Ovary (tissue), 9 donors: ENCODE measurements around the gene CALM1. TPM values are rescaled to one million over a fixed set of nuclear protein-coding genes. Genes with fewer than 3 reads are reported as not detected.

Experiments used
- DNase-seq, 5 donors: peaks; one replicate each; pipeline ENCODE4 v3.0.0-alpha.2; 2019 to 2020
- H3K27ac ChIP-seq, 2 donors: fragments of 200-600 bp; one replicate each; pipeline versions ENCODE4 v1.5.1 to v1.8.0; 2019 to 2022
- H3K27me3 ChIP-seq: fragments of 200-600 bp; one replicate; pipeline ENCODE4 v1.8.0; 2022
- H3K36me3 ChIP-seq: fragments of 200-600 bp; sonication (generic); one replicate; pipeline ENCODE4 v1.5.1; 2019
- H3K4me1 ChIP-seq: one replicate; pipeline ENCODE4 v1.8.1; 2013; ENCODE audit warnings: mild to moderate bottlenecking, moderate library complexity; ENCODE audit not compliant: insufficient read depth
- H3K4me3 ChIP-seq: fragments of 200-600 bp; sonication (generic); one replicate; pipeline ENCODE4 v1.5.1; 2017
- H3K9me3 ChIP-seq, 2 donors: fragments of 200-600 bp in 1 of 2; sonication (generic) in 1 of 2; one replicate each; pipeline versions ENCODE4 v1.5.1 to v1.8.1; 2013 to 2019; ENCODE audit warnings: mild to moderate bottlenecking in 1 of 2, moderate library complexity in 1 of 2
- CTCF ChIP-seq, 3 donors: fragments of 450-650 bp in 2 of 3; fragments of 200-600 bp in 1 of 3; IDR thresholded peaks; one replicate each; pipeline versions ENCODE4 v1.5.1 to v1.8.0; 2016 to 2022; ENCODE audit warnings: antibody characterized with exemption in 3 of 3, mild to moderate bottlenecking in 1 of 3
- EP300 ChIP-seq: sonication (generic); formaldehyde crosslinking; IDR thresholded peaks from one replicate; pipeline ENCODE4 v1.6.1; 2017; ENCODE audit warnings: antibody characterized with exemption
- POLR2A ChIP-seq: fragments of 450-650 bp; IDR thresholded peaks from one replicate; pipeline ENCODE4 v1.6.1; 2017; ENCODE audit warnings: antibody characterized with exemption, mild to moderate bottlenecking, moderate library complexity
- WGBS, 3 donors: extraction: QIAGEN DNeasy Blood & Tissue Kit in 1 of 3; methylation state at CpG; one replicate each; pipeline versions ENCODE4 v1.1.5 to v1.1.7; 2013 to 2017; 5-methylcytosine and 5-hydroxymethylcytosine counted together
- intact Hi-C, 4 donors: fragments of 100-400 bp; cut with DNase I; formaldehyde crosslinking; loops; one replicate each; pipeline versions ENCODE4 v1.11.0 to v1.15.1; 2022 to 2023
- polyA plus RNA-seq, 2 donors: library from polyadenylated mRNA; stranded (reverse); fragments of 200-250 nt in 1 of 2; fragments of 350-450 nt in 1 of 2; fragmentation: Illumina TruSeq in 1 of 2; extraction: RNeasy Lipid Tissue Mini Kit (QIAGEN cat#74804) in 1 of 2; gene quantifications; one replicate each; pipeline ENCODE4 v1.2.3, GENCODE V29; 2013 to 2014
- total RNA-seq, 7 donors: library from RNA; depleted of rRNA in 2 of 7; stranded (reverse); fragments of >200 nt in 2 of 7; fragmentation: NEBNext Ultra II Directional in 3 of 7; extraction: Animal tissue kit (Norgen Biotek cat#: 25700) in 3 of 7; gene quantifications; one replicate each; pipeline versions ENCODE4 v1.1.0 to v1.2.4, GENCODE V29; 2016 to 2023
- donor health status: DM: no; HTN: no; CAD: no; lungs with moderate emphysema.
- donor health status: DM: no; HTN: no; CAD: no.
- donor health status: Bipolar disorder and iron deficiency.
- donor health status: DM: yes; HTN: yes; CAD: no.
- donor health status: DM: no; HTN: no; CAD: no.
- donor health status: DM: yes; HTN: yes; CAD: no.

Gene CALM1
- total and polyA plus RNA-seq, 9 donors = 122 to 514 (median 225) TPM

DNA sequence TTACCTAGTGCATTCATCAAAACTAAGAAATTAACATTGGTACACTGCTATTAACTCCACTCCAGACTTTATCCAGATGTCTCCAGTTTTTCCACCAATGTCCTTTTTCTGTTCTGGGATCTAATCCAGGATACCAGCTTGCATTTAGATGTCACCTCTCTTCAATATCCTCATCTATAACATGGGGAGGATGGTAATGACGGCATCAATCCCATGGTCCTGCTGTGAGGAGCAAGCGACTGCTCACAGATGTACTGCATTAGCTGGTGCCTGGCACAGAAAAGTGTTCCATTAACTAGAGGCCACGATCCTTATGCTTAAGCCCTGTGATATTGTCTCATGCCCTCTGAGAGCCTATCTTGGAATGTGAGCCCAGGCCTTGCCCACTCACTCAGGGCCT, 53.8 kb downstream of the CALM1 start:
- DNase-seq = no peak
- 90 to 93% (median 90%) methylated on average over 3 of the region's 3 CpGs for WGBS, 3 donors
- no peak overlapping the region for H3K27ac ChIP-seq
- no peaks in the 10 kb centered on the region for H3K27me3 ChIP-seq
- H3K36me3 ChIP-seq = no peaks in the 10 kb centered on the region
- H3K4me1 ChIP-seq = no peaks in the 10 kb centered on the region
- H3K4me3 ChIP-seq = no peak overlapping the region
- TF ChIP-seq EP300 = no peak
- H3K9me3 ChIP-seq = no peaks in the 10 kb centered on the region
- intact Hi-C loops = no loop called here

DNA sequence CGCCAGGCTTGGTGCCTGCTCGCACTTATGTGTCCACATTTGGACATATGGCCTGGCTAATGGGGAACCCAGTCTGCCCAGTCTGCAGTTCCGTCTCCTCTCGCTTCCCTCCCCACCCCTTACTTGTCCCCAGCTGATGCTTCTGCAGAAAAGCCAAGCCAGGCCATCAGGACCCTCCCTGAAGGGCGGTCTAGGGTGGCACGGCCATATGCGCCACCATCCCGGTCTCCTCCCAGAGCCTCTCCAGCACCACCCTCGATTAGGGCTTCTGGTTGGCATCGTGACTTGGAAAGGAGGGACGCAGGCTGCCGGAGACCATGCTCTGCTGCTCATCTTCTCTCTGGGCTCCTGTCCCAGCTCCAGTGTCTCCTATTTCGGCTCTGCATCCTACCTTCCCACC, 54.6 kb downstream of the CALM1 start:
- H3K27ac ChIP-seq = no peak overlapping the region
- no peak for TF ChIP-seq POLR2A
- TF ChIP-seq CTCF (IDR thresholded peaks at IDR 0.05) = no peak
- TF ChIP-seq EP300 = no peak
- H3K9me3 ChIP-seq = no peaks in the 10 kb centered on the region
- H3K27me3 ChIP-seq = no peaks in the 10 kb centered on the region
- intact Hi-C loops = no loop called here
- no peaks in the 10 kb centered on the region for H3K36me3 ChIP-seq
- H3K4me3 ChIP-seq = no peak overlapping the region
- DNase-seq = no peak
- H3K4me1 ChIP-seq = no peaks in the 10 kb centered on the region
- 94 to 97% (median 95%) methylated on average over 13 of the region's 13 CpGs for WGBS, 3 donors

- no peak for DNase-seq
- Histone ChIP-seq H3K27me3 (no peaks in the 10 kb centered on the region), H3K9me3 (no peaks in the 10 kb centered on the region), H3K27ac (no peak overlapping the region), H3K36me3 (no peaks in the 10 kb centered on the region), H3K4me1 (no peaks in the 10 kb centered on the region), H3K4me3 (no peak overlapping the region)
- intact Hi-C loops = no loop called here
- no peak for TF ChIP-seq CTCF (IDR thresholded peaks at IDR 0.05)
- TF ChIP-seq EP300 = no peak
- TF ChIP-seq POLR2A = no peak
- 84 to 94% (median 93%) methylated on average over 4 of the region's 4 CpGs for WGBS, 3 donors
Observed at GRCh38 chr14:90451961-90452360, 55.1 kb downstream of the CALM1 start.

DNA sequence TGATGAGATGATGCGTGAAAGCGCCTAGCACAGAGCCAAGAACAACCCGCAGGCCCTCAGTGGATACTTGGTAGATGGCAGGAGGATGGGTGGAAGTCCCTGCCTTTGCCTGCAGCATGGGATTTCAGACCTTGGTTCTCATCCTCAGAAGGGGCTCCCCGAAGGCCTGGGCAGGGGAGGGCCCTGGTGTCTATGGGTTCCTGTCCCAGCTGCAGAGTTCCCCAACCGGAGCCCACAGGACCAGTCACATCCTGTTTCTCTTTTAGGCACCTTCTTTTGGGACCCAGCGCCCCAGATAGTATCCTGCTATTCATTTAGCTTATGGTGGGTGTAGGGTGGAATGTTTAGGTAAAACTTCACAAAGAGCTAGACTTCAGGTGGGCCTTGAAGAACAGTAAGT, 55.5 kb downstream of the CALM1 start:
- WGBS, 3 donors = 93 to 96% (median 94%) methylated on average over 6 of the region's 6 CpGs
- no peaks in the 10 kb centered on the region for H3K4me1 ChIP-seq
- no peaks in the 10 kb centered on the region for H3K36me3 ChIP-seq
- no peak overlapping the region for H3K4me3 ChIP-seq
- no peaks in the 10 kb centered on the region for H3K27me3 ChIP-seq
- no peak overlapping the region for H3K27ac ChIP-seq
- intact Hi-C loops = no loop called here
- TF ChIP-seq CTCF (IDR thresholded peaks at IDR 0.05) (no peak), POLR2A (no peak), EP300 (no peak)
- no peak for DNase-seq
- H3K9me3 ChIP-seq = no peaks in the 10 kb centered on the region

GRCh38 chr14:90453401-90453951, 56.6 kb downstream of the CALM1 start:
- TF ChIP-seq POLR2A (no peak), EP300 (no peak), CTCF (IDR thresholded peaks at IDR 0.05) (no peak)
- 36 to 51% (median 49%) methylated on average over 17 to 18 of the region's 18 CpGs for WGBS, 3 donors

More at GRCh38 chr14:90453401-90453951, 56.6 kb downstream of the CALM1 start:
- Histone ChIP-seq H3K4me1 (no peaks in the 10 kb centered on the region), H3K27me3 (no peaks in the 10 kb centered on the region), H3K27ac (no peak overlapping the region), H3K4me3 (no peak overlapping the region), H3K36me3 (no peaks in the 10 kb centered on the region), H3K9me3 (no peaks in the 10 kb centered on the region)
- peak; percentile 25 to 57 (median 45) for DNase-seq
- intact Hi-C loops = no loop called here
